G401 (cell line): ENCODE results near the gene HRNR. TPM values are rescaled to one million over a fixed set of nuclear protein-coding genes. Genes with fewer than 3 reads are reported as not detected.
A peak's percentile ranks its signal among the peaks of the same experiment; 100 is the strongest.

Experiments
- DNase-seq: peaks from one replicate; pipeline ENCODE4 v3.0.0-alpha.2; 2015; ENCODE audit warnings: low spot score
- in situ Hi-C: cut with HindIII; loops from 2 replicates; pipeline ENCODE4 v1.10.0; 2016; ENCODE audit warnings: low sequenced_read_pairs, mixed read lengths
- total RNA-seq: library from RNA; depleted of rRNA; stranded (reverse); fragments of >200 nt; shearing (Covaris generic); gene quantifications from 2 replicates; pipeline ENCODE4 v1.2.3, GENCODE V29; 2014

Gene HRNR
- total RNA-seq, 1 experiment from 2014 or later: not detected

DNA sequence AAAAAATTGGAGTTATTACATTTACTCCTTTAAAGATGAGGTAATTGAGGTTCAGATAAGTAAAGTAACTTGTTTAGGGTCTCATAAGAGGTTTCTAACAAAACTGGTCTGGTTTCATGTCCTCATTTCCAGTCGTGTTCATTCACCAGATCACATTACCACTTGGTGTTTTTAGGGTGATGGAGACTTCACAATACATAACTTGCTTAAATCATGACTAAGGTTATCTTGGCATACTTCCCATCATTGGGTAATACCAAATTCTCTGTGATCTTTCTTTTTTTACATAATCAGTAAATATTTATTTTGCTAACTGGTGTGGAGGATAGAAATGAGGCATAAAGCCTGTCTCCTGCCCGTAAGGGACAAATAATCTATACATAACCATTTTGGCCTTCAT is 33.4 kb downstream of the HRNR start:
- in situ Hi-C loops: no loop called here
- DNase-seq: no peak

DNA sequence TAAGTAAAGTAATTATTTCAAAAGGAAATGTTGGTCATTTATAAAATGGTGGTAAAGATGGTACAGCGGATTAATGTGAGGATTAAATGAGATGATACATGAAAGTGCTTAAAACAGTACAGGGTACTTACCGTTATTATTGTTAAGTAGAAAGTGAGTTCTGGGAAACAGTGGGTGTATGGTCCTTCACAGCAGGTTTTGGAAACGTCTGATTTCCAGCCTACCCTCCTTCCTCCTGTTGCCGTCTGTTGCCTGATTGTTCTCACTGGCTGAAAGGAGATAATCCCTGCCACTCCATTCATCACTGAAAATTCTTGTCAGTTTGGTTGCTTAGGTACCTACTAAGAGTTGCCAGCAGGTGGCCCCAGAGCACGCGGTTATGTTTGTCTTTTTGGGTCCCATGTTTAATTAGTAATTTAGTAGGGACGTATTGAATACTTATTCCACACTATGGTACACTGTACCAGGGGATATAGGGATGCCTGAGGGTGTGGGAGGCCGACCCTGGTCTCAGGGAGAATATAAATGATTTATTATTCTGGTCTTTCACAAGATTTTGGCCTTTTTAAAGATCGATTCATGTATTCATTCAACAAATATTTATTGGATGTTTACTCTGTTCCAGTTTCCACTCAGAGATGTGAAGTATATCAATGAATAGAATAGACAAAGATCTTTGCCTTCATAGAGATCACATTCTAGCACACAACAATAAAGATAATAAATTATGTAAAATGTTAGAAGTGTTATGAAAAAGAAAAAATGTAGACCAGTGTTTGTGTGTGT is 34.1 kb downstream of the HRNR start:
- DNase-seq: peak; percentile 13
- in situ Hi-C loops: no loop called here

DNA sequence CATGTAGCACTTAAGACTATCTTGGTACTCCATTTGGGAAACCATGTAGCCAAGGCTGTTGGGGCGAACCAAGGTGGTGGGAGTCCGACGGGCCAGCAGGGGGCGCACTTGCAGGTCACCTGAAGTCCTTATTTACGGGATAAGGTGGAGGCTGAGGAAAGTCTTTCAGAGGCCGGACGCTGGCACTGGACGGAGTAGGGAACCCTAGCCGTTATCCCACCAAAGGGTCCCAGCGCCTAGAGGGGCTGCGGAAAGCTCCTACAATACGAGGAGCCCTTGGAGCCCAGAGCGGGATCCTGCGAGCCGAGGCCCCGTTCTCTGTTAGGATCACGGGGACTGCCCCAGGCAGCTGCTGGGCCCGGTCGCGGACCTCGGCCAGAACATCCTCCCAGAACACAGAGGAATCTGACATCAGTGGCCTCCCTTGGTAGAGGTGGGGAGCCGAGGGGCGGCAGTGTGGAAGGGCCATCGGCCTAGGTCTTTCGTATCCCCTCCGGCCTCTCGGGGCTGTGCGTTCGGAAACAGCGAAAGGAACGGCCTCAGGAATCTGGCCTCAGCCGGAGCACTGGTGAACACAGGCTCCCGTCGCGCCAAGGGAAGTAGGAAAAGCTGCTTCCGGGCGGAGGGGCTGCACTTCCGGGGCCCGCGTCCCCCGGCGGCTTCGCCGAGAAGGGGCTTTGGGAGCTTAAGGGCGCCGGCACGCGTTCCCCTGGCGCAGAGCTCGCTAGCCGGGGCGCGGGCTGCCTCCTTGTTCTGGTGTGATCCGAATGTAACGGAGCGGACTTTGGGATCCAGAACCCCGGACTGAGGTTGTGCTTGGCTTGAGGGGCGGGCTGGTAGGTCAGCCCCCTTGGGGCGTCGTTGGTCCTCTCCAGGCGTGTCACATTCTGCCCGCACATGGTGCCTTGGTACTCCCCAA is 35.1 kb downstream of the HRNR start:
- in situ Hi-C loops: no loop called here
- DNase-seq: peak; percentile 11

DNA sequence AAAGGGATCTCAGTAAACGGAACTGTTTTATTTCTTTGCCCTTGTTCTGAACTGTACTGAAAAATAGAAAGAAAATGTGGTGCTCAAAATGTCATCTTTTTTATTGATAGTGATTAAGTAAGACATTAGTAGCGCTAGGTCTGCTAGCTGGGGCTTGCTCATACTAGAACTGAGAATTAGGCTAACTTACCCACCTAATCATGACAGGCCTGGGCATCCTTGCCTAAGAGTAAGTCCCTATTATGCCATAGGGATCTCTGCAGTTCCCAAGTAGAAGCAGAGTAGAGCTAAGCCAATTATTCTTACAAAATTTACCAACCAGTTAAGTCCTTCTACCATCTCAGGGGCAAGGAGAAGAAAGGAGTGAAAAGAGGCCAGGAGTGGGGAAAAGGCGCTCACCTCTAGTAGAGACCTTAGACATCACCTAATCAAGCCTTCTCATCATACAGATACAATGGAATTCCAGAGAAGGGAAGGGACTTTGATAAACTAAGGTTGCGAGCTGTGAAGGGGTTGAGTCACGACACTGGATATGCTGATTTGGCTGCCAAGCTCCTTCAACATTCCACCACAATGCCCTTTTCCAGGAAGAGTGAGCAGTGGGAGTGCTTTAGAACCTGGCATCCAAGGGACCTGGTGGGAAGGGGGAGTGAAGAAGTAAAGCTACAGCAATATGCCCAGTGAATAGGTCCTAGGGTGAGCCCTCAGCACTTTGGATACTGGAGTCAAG is 37.3 kb downstream of the HRNR start:
- in situ Hi-C loops: no loop called here
- no peak for DNase-seq

DNA sequence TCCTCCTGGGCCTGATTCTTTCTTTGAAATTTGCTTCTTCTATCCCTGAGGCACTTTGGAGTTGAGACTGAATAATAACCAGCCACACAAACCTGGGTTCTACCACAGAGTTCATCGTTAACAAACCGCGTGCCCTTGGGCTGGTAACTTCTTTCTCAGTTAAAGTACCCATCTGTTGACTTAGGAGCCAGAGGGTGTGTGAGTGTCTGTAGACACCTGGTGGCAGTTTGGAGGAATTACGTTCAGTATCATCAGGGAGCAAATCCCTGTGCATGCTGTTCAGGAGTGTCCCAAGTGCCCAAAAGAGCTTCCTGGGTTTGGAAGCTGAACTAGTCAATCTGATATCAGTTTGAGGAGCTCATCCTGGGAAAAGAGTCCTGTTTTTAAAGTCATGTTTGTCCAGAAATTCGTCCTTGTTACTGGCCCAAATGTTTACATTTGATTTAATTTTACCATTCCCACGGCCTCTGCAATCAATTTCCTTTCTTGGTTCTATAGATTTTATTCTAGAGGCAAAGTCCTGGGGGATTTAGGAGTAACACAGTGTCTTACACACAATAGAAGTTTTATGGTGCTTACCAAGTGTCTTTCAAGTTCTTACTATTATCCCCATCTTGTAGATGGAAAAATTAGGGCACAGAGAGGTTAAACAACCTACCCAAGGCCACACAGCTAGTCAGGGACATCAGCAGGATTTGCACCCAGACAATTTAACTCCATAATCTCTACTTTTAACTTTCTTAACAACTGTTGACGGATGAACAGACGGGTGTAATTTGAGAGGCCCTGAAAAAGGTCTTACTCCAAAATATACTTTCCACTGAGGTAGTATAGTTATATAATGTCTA is 38.2 kb downstream of the HRNR start:
- in situ Hi-C loops: no loop called here
- peak; percentile 23 for DNase-seq

DNA sequence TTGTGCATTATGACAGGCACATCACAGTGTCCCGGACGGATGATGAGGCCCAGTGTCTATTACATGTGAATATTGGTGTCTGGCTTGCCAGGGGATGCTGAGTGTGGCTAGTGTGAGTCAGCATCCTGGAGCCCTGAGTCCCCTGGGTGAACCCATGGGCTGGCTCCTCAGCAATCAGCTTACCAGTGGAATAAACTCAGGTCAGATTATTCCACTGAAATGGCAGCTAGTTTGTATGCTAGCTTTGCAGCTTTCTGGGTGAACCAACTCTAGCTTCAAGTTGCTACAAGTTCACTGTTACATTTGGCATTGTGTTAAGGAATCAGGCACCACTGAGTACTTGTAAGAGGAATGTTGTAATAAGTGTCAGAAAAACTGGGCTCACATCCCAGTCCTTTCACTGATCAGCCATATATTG is 41.0 kb downstream of the HRNR start:
- in situ Hi-C loops: no loop called here
- DNase-seq: no peak

DNA sequence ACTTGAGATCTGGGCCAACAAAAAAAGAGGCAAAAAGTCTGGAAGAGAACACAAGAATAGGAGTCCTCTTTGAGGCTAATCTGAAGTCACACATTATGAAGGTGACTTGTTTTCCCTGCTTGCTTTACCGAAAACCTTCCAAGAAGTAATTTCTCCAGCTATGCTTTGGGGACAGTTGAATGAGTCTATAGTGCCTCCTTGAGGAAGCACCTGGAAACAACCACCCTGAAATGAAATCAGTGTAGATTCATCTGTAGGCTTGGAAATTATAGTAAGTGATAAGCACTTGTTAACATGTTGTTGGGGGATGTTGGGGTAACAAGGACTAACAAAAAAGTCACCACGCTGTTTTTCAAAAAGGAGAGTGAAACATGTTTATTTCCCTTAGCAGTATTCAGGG is 41.6 kb downstream of the HRNR start:
- no peak for DNase-seq
- in situ Hi-C loops: no loop called here

DNA sequence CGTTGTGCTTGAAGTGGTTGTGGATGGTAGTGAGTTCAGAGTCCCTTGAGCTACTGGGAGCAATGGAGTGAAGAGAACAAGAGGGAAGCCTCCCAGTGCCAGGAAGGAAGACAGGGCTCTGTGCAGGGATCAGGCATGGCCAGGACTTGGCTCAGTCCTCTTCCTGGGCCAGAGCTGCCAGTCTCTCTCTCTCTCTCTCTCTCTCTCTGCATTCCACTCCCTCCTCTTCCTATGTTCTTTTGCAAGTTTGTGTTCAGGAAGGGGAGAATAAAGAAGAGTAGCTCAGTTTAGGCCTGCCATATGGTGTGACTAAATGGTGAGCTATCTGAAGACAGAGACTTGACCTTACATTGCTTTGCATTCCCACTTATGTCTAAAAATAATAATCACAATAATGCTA is 44.4 kb downstream of the HRNR start:
- in situ Hi-C loops: no loop called here
- no peak for DNase-seq

DNA sequence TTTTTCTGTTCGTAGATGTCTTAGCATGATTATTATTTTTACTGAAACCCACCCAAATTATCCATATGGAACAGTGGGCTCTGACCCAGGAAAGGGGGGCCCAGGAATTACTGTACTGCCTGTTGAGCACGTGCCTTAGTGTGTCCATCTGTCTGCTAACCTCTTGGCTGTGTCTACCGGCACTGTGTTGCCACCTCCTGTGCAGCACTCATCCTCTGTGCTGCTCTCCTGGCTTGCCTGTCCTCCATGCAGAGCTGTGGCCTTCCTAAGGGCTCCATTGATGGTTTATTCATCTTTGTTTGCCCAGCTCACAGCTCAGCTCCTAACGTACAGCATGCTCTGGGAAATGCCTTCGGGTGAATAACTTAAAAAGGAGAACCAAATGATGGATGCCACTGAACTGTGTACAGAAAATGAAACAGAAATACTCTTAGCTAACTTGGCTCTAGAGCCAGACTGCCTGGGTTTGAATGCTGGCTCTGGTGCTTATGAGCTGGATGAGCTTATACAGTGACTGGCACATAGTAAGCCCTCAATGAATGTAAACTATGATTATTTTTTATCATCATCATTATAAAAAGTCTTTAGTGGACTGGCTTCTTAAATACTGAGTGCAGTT is 53.6 kb downstream of the HRNR start:
- in situ Hi-C loops: no loop called here
- no peak for DNase-seq

DNA sequence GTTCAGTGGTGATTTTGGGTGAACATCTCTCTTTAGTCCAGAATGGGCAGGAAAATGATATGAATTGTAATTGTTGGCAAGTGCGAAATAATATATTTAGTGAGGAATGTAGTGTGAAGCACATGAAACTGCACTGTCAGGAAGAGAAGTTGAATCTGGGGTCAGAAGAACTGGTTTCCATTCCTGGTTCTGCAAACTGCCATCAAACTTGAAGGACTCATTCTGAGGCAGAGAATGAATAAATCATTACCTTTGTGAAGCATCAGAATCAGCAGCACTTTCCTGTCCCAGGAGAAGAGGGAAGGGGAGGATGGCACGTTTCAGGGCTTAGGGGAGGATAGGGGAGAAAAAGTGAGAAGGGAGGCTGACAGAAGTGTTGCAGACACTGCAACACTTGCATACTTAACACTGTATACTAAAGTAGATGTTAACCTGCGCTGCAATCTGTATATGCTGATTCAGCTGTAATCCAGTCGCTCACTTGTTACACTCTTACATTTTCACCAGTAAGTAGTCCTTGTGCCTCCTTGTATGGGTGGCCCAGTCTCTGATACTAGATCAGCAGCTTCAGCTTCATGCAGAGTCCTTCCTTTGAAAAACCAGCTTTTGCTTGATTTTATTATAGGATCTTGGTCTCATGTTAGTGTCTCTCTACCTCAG is 54.5 kb downstream of the HRNR start:
- DNase-seq: no peak
- in situ Hi-C loops: no loop called here

DNA sequence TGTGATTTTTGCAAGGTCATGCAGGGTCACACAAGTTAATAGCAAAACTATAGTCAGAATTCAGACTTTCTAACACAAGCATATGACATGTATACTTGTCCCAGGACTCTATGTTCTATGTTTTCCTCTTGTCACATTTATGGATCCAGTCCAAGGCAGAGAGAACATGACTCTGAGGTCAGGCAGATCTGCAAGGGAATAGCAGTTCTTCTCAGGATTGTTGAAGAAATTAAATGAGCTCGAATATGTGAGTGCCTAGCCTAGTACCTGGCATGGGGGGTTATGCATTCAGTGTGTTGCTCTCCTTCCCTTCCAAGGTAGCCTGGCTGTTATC is 55.5 kb downstream of the HRNR start:
- in situ Hi-C loops: no loop called here

DNA sequence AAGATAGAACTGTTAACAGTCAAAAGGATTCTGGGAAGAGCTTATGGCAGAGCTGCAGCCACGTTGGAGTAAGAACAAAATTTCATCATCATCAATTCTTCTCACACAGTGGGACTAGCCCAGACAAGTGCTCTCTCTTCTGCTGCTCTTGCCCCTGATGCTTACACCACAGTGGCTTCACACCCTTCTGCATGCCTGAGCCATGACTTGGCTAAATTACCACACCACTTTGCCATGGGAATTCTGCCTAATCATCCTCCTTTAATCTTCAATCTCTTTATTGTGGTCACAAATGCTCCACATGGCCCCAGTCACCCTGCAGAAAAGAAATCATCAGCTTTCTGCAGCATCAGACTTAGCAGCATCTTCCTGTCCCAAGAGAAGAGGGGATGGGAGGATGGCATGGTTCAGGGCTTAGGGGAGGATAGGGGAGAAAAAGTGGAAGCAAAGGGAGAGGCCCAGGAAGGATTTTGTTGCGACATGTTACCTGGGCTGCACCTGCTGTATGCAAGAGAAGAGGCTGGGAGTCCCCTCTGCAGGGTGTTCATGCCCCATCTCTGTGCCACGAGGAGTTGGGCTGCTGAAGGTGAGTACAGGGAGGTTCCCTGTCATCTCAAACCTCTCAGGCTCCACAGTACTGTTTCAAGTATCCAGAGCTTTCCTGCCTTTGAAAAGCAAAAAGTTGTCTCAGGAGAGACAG is 56.0 kb downstream of the HRNR start:
- DNase-seq: no peak
- in situ Hi-C loops: no loop called here

More for the DNA sequence above, 55.5 kb downstream of the HRNR start:
- no peak for DNase-seq

DNA sequence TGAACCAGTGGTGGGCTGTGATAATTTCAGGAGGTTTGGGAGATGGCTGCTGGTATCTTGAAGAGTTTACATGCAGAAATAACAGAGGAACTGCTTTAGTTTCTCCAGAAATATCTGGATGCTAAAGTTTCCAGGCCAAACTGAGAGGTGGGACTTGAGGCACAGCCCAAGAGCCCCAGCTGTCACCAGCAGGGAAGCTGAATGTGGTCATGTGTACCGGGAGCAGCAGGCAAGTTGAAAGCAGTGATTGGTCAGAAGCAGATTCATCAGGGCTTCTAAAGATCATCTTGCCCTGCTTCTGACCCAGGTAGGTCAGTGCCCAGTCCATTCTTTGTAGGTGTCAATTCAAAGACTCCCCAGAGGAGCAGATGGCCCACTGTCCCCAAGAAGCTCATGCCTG is 57.0 kb downstream of the HRNR start:
- no peak for DNase-seq
- in situ Hi-C loops: no loop called here

DNA sequence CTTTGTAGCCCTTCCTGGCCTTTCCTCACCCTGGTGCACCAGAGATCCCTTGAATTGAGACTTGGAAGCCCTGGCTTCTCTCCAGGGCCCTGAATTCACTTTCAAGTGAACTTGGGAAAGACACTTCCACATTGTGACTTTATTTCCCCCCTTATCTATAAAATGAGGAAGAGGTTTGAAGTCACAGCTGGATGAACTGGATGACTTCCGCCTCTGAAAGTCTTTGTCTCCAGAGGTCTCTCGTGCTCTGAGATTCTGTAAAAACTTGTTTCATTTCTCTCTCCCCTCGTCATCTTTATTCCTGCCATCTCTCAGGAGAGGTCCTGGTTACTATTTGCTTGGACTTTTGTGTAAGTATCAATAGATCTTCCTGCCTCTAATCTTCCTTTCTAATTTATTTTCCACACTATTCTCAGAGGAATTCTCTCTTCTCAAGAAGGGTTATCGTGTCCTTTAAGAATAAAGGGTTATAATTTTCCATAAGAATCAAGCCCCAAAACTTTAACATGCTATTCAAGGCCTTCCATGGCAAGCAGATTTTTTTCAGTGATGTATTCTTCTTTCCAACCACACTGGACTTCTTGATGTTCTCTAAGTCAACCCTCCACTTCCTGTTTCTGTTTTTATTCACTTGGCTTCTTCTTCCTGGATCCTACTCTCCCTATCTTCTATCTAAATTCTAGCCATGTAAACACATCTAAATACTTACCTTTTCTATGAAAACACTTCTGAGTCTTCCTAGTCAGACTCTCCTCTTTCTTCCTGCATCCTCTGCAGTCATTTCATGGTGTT is 58.5 kb downstream of the HRNR start:
- DNase-seq: no peak
- in situ Hi-C loops: no loop called here

DNA sequence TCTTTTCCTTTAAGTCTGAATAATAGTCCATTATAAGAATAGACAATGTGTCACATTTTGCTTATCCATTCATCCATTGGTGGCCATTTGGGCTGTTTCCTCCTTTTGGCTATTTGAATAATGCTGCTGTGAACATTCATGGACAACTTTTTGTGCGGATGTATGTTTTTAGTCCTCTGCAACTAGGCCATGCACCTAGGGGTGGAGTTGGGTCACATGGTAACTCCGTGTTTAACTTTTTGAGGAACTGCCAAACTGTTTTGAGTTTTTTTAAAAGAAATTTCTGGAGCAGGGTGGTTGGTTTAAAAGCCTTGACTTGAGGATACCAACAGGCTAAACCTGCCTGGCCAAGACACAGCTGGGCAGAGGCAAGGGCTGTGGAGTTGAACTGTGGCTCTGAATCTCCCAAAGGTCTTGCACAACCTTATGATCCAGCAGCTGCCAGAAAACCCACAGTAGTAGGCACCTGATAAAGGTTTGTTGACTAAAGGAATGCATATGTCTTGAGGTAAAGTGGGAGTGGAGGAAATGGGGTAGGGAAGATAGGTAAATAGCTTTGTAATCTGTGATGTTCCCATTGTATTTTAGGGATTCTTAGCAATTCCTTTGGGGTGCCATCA is 59.4 kb downstream of the HRNR start:
- DNase-seq: no peak
- in situ Hi-C loops: no loop called here

DNA sequence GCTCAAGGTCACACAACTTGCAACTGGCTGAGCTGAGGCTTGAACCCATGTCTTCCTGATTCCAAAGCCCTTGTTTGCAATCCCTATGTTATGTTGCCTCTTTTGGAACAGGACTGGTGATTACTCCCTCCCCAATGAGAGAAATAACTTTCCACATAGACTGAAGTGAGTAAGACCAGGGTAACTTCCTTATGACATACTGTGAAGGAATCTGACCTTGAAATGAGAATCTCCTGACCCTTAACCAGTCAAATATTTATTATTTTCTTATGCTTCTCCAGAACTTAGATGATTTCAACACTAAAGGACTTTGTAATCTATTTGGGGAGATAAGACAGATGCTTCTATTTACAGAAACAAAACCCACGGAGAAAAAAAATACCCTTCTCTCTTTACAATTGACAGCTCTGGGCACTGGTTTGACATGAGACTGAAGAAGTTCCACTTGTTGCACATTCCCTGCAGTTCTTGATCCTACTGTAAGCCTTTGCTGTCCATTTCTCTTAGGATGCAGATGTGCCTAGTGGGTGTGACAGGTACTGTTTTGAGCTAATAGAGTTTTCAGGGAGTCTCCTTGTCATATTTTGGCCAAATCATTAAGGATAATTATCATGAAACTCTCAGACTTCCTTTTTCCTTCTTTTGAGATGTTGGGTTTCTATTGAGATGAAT is 61.1 kb downstream of the HRNR start:
- in situ Hi-C loops: no loop called here
- DNase-seq: no peak
